HG03025 (cell line): ENCODE measurements around the gene ELL3.
"Not testable (repeated sequence)": the region's sequence is repeated elsewhere in the genome, so short reads cannot be mapped to it uniquely, and the experiment has no call there.

Experiments used
- ATAC-seq: cut with Tn5 transposase; IDR thresholded peaks from one replicate; pipeline ENCODE4 v1.9.1; 2021; ENCODE audit warnings: mild to moderate bottlenecking, moderate library complexity; ENCODE audit not compliant: unreplicated experiment, low FRiP score

ELL3 gene

GRCh38 chr15:43776718-43777266, at the start of gene ELL3:
Gene ELL3, minus strand, starts transcription at chr15:43776966. Its CDS starts 65 bp downstream, at chr15:43776901.
- ATAC-seq, result peak; percentile 36

- no peak for ATAC-seq
These were observed 49.3 kb upstream of the ELL3 start for GRCh38 chr15:43826029-43826507.

- not testable (repeated sequence) for ATAC-seq
These were observed 48.5 kb upstream of the ELL3 start for GRCh38 chr15:43825305-43825704.

GRCh38 chr15:43824302-43825246, 47.8 kb upstream of the ELL3 start, which contains the start of gene MFAP1:
Gene MFAP1, minus strand, starts transcription at chr15:43824690. Its CDS starts 121 bp downstream, at chr15:43824569.
- ATAC-seq, result peak; percentile 73

GRCh38 chr15:43821505-43821904, 44.7 kb upstream of the ELL3 start:
- ATAC-seq, result no peak

GRCh38 chr15:43815064-43815463, 38.3 kb upstream of the ELL3 start:
- not testable (repeated sequence) for ATAC-seq

GRCh38 chr15:43808960-43809678, 32.4 kb upstream of the ELL3 start:
- ATAC-seq, result no peak

- ATAC-seq, result no peak
These were observed 31.7 kb upstream of the ELL3 start for GRCh38 chr15:43808435-43808950.

- not testable (repeated sequence) for ATAC-seq
These were observed 25.9 kb upstream of the ELL3 start for GRCh38 chr15:43802676-43803075.

GRCh38 chr15:43800286-43801141, 23.7 kb upstream of the ELL3 start, which contains the start of gene HYPK:
Gene HYPK, plus strand, starts transcription at chr15:43800599. Its CDS starts 24 bp downstream, at chr15:43800623.
- ATAC-seq, result peak; percentile 82

GRCh38 chr15:43799945-43800285, 23.1 kb upstream of the ELL3 start, which contains the start of gene SERINC4:
Gene SERINC4, minus strand, starts transcription at chr15:43800220. Its CDS starts 234 bp downstream, at chr15:43799986.
- no peak for ATAC-seq

- no peak for ATAC-seq
These were observed 22.6 kb upstream of the ELL3 start for GRCh38 chr15:43799209-43799944.

- no peak for ATAC-seq
These were observed 19.8 kb upstream of the ELL3 start for GRCh38 chr15:43796566-43796965.

- no peak for ATAC-seq
These were observed 19.2 kb upstream of the ELL3 start for GRCh38 chr15:43795997-43796396.

GRCh38 chr15:43795197-43795596, 18.4 kb upstream of the ELL3 start:
- ATAC-seq, result no peak

GRCh38 chr15:43794269-43795037, 17.7 kb upstream of the ELL3 start:
- no peak for ATAC-seq

- ATAC-seq, result no peak
These were observed 16.9 kb upstream of the ELL3 start for GRCh38 chr15:43793647-43794046.
